GM19467 (cell line): Measurements from ENCODE around the gene PCDHGA11.
"Not testable (repeated sequence)": the region's sequence is repeated elsewhere in the genome, so short reads cannot be mapped to it uniquely, and the experiment has no call there.

Source experiments
- ATAC-seq: cut with Tn5 transposase; IDR thresholded peaks from one replicate; pipeline ENCODE4 v1.9.1; 2021; ENCODE audit warnings: mild to moderate bottlenecking, moderate library complexity; ENCODE audit not compliant: unreplicated experiment

PCDHGA11 gene

GRCh38 chr5:141430332-141431113, 9.7 kb downstream of the PCDHGA11 start, which contains the start of gene PCDHGA12:
Gene PCDHGA12 (plus strand): TSS chr5:141430507. CDS start chr5:141430760, 253 bp downstream.
- ATAC-seq: peak; percentile 90

GRCh38 chr5:141431286-141431685, 10.4 kb downstream of the PCDHGA11 start:
- ATAC-seq: no peak

- ATAC-seq: not testable (repeated sequence)
These were observed 11.5 kb downstream of the PCDHGA11 start for GRCh38 chr5:141432308-141432707.

- not testable (repeated sequence) for ATAC-seq
These were observed 11.9 kb downstream of the PCDHGA11 start for GRCh38 chr5:141432726-141433125.

GRCh38 chr5:141434006-141434405, 13.2 kb downstream of the PCDHGA11 start:
- no peak for ATAC-seq

GRCh38 chr5:141437221-141437620, 16.4 kb downstream of the PCDHGA11 start:
- no peak for ATAC-seq

GRCh38 chr5:141439411-141440141, 18.7 kb downstream of the PCDHGA11 start:
- no peak for ATAC-seq

- no peak for ATAC-seq
These were observed 19.5 kb downstream of the PCDHGA11 start for GRCh38 chr5:141440341-141440740.

- no peak for ATAC-seq
These were observed 20.8 kb downstream of the PCDHGA11 start for GRCh38 chr5:141441571-141442170.

- ATAC-seq: no peak
These were observed 44.5 kb downstream of the PCDHGA11 start for GRCh38 chr5:141465351-141465750.
